Activated T-helper 2 cell treated with anti-CD3 and anti-CD28 coated beads, Interferon-gamma antibody, Interleukin-2, Interleukin-4, amounts not matched to agents 10 μg/mL and 5 μg/mL and 100 μg/mL, durations not matched to agents 14 hours and 24 hours and 36 hours (primary cell): Measurements from ENCODE around the gene LTBP1. TPM values are rescaled to one million over a fixed set of nuclear protein-coding genes. Genes with fewer than 3 reads are reported as not detected.

Experiments
- DNase-seq: peaks from one replicate; pipeline ENCODE4 v3.0.0; 2021; ENCODE audit warnings: low spot score
- H3K27ac Mint-ChIP-seq: one replicate; pipeline ENCODE4 v1.8.0; 2021; ENCODE audit warnings: mixed read lengths
- H3K27me3 Mint-ChIP-seq: one replicate; pipeline ENCODE4 v1.8.0; 2021; ENCODE audit warnings: low read depth, mixed read lengths
- H3K36me3 Mint-ChIP-seq: one replicate; pipeline ENCODE4 v1.8.0; 2021; ENCODE audit warnings: low read depth, mixed read lengths
- H3K4me1 Mint-ChIP-seq: one replicate; pipeline ENCODE4 v1.8.0; 2021; ENCODE audit warnings: low read depth, mixed read lengths
- H3K4me3 Mint-ChIP-seq: one replicate; pipeline ENCODE4 v1.8.0; 2021; ENCODE audit warnings: low read depth, mild to moderate bottlenecking, moderate library complexity, mixed read lengths
- H3K9me3 Mint-ChIP-seq: one replicate; pipeline ENCODE4 v1.8.0; 2021; ENCODE audit warnings: mixed read lengths
- intact Hi-C: fragments of 100-400 bp; cut with micrococcal nuclease; formaldehyde crosslinking; loops from one replicate; pipeline ENCODE4 v1.15.1; 2023
- total RNA-seq: library from RNA; stranded (reverse); gene quantifications from 2 replicates; pipeline ENCODE4 v1.2.3, GENCODE V29; 2022

LTBP1 gene
- total RNA-seq, 1 donor from 2014 or later: 0.82 TPM

DNA sequence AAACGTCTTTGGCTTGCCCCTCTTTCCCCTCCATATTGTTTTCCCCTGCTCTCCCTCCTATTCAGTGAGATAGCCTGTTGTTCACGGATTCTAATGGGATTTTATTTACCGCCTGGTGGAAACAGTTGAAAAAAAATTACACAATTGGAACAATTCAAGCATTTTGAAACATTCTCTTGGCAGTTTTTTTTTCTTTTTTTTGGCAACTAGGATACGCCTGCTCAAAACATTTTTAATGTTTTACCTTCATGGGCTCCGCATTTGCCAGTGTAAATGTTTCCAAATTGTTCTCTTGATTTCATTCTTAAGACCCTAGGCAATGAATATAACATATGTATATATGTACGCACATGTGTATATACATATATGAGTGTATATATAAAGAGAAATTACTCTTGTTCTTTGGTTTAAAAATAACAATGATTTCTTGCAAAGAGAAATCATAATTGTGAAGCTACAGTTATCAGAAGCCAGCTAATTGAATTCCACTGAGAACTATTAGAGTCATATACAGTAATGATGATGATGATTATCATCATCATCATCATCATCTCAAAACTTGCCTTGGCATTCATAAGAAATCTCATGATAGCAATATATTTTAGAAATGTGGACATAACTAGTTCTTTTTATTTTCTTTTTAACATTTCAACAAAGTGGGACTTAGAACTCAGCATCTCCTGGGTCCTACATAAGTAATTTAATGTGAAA is 146.7 kb downstream of the LTBP1 start:
- intact Hi-C loops: no loop called here
- no peaks in the 10 kb centered on the region for H3K9me3 Mint-ChIP-seq
- no peak overlapping the region for H3K4me3 Mint-ChIP-seq
- H3K27me3 Mint-ChIP-seq: peaks cover 11% of the 10 kb centered on the region
- H3K27ac Mint-ChIP-seq: no peak overlapping the region
- H3K4me1 Mint-ChIP-seq: no peaks in the 10 kb centered on the region
- H3K36me3 Mint-ChIP-seq: no peaks in the 10 kb centered on the region
- DNase-seq: no peak

DNA sequence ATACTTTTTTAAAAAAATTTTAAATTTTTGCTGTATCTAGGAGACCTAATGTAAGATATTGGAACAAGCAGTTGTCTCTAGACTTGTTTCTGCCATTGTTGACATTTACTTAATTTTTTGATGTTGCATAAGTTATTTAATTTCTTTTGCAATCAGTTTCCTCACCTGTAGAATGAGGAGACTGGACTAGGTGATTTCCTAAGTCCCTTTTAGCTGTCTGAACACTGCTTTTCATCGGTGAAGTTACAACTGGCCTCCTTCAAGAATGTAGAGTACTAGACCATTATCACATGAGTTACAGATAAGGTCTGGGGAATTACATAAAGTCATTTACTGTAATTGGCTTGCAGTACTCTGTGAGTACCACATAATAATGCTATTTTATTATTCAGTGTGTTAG is 147.6 kb downstream of the LTBP1 start:
- Mint-ChIP-seq H3K4me3 (no peak overlapping the region), H3K27ac (no peak overlapping the region), H3K27me3 (peaks cover 11% of the 10 kb centered on the region), H3K9me3 (no peaks in the 10 kb centered on the region), H3K36me3 (no peaks in the 10 kb centered on the region), H3K4me1 (no peaks in the 10 kb centered on the region)
- intact Hi-C loops: no loop called here
- DNase-seq: no peak

DNA sequence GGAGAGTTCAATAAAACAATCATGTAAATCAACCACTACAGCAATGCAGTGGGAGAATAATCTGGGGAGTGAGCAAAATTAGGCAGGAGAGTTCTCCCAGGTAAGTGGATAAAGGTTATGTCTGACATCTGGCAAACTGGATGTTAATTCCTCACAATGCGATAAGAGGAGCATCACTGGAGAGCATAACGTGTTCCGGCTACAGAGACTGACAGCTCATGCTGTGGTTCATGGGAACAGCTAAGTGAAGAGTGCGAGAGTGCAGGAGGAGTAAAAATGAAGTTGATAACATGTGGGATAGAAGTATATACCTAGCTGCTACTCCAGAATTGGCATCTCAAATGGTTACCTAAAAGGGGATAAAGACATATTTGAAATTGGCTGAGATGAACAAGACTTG is 153.2 kb downstream of the LTBP1 start:
- Mint-ChIP-seq H3K36me3 (no peaks in the 10 kb centered on the region), H3K9me3 (no peaks in the 10 kb centered on the region), H3K4me3 (no peak overlapping the region), H3K27me3 (peaks cover 30% of the 10 kb centered on the region), H3K4me1 (no peaks in the 10 kb centered on the region), H3K27ac (no peak overlapping the region)
- DNase-seq: no peak
- intact Hi-C loops: no loop called here

DNA sequence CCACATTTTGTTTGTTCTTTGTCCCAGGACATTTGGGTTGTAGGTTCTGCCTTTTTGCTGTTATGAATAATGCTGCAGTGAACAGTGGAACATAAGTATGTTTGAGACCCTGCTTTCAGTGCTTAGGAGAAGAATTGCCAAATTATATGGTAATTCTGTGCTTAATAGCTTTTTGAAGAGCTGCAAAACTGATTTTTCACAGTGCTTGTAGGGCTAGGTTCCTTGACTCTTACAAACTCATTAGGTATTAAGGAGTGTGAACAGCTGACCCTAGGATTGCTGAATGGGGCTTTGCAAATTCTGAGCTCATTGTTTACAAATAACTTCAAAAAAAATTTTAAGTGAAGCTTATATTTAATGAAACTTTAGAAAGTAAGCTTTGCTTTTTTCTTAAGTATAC is 154.2 kb downstream of the LTBP1 start:
- Mint-ChIP-seq H3K4me3 (no peak overlapping the region), H3K9me3 (no peaks in the 10 kb centered on the region), H3K4me1 (no peaks in the 10 kb centered on the region), H3K36me3 (no peaks in the 10 kb centered on the region), H3K27me3 (peaks cover 27% of the 10 kb centered on the region), H3K27ac (no peak overlapping the region)
- no peak for DNase-seq
- intact Hi-C loops: no loop called here

DNA sequence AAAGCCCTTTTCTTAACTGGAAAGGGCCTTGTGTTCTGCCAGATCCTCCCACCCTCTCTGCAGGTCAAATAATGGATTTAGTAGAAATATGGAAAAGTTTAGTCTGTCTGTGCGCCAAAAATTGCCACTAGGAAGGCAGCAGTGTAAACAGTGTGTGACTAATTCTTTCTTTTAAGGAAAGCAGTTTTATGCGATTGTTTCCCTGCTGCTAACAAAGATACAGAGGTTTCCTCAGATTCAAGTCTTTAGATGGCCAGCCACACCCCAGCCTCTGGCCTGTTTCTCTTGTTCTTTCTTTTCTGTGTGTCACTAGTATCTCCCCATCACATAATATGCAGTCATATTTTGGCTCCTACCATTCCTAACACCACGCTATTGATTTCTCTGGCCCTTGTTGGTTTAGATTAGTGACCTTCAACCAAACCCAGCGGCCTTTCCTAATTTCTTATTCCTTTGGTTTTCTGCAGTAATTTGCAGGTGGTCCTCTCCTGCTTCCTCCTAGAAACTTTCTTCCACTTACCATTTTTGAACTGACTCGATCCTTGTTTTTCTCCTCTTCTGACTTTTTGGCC is 157.4 kb downstream of the LTBP1 start:
- H3K4me3 Mint-ChIP-seq: no peak overlapping the region
- H3K27me3 Mint-ChIP-seq: peaks cover 27% of the 10 kb centered on the region
- no peaks in the 10 kb centered on the region for H3K36me3 Mint-ChIP-seq
- H3K27ac Mint-ChIP-seq: no peak overlapping the region
- no peaks in the 10 kb centered on the region for H3K4me1 Mint-ChIP-seq
- no peaks in the 10 kb centered on the region for H3K9me3 Mint-ChIP-seq
- no peak for DNase-seq
- intact Hi-C loops: no loop called here

DNA sequence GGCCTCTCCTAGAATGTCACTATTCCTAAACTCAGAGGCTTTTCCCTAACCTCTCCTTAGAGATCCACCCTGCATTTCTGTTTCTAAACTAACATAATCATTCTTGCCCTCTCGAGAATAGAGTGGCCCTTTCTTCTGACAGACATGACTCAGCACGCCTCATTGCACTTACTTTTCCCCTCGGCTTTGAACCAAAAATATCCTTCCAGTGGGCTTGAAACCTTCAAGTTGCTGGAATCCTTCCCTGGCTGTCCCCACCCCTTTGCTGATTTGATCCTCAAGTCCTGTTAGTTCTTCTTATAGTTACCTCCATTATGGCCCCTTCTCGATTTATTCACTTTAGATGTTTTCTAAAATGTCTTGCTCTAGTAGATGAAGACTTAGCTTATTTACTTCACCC is 158.0 kb downstream of the LTBP1 start:
- peaks cover 24% of the 10 kb centered on the region for H3K27me3 Mint-ChIP-seq
- no peaks in the 10 kb centered on the region for H3K4me1 Mint-ChIP-seq
- H3K4me3 Mint-ChIP-seq: no peak overlapping the region
- H3K9me3 Mint-ChIP-seq: no peaks in the 10 kb centered on the region
- H3K27ac Mint-ChIP-seq: no peak overlapping the region
- H3K36me3 Mint-ChIP-seq: no peaks in the 10 kb centered on the region
- no peak for DNase-seq
- intact Hi-C loops: no loop called here

DNA sequence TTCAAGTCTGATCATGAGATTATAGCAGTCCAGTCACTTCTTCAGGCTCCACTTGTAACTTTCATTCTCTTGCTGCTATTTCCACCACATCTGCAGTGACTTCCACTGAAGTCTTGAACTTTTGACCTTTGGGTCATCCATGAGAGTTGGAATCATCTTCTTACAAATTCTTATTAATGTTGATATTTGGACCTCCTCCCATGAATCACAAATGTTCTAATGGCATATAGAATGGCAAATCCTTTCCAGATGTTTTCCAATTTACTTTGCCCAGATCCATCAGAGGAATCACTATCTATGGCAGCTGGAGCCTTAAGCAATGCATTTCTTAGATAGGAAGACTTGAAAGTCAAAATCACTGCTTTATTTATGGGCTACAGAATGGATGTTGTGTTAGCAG is 159.4 kb downstream of the LTBP1 start:
- Mint-ChIP-seq H3K4me1 (no peaks in the 10 kb centered on the region), H3K27me3 (peaks cover 20% of the 10 kb centered on the region), H3K36me3 (no peaks in the 10 kb centered on the region), H3K4me3 (no peak overlapping the region), H3K9me3 (no peaks in the 10 kb centered on the region), H3K27ac (no peak overlapping the region)
- intact Hi-C loops: no loop called here
- no peak for DNase-seq

DNA sequence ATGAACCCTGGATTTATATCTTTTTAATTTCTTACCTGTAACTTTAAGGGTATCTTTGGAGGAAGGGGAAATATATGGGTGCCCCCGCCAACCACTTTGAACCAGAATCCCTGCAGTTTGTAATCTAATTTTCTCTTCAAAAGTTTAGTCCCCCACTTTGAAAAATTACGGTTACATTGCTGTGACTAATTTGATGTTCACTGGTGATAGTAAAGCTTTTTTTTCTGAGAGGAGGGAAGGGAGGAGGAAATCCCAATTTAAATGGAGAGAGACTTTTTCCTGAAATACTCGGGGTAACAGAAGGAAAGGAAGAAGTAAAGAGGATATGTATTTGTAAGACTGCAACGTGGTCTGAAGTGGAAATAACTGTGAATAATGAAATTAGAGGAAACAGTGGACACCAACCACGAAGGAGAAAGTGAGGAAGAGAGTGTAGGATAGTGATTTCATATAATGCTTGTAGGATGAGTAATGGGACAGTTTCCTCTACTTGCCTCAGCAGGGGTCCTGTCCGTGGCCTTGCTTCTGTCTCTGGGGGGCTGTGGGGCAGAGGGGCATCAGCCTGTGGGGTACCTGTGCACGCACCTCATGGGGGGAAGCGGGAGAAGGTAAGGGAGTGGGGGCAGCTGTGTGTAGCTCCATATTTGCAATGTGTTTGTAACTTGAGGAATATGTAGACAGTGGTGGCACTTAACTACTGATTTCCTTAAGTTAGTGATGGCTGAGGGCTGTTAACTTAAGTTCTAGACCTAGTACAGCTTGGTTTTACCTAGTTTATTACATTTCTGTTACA is 161.1 kb downstream of the LTBP1 start:
- H3K27me3 Mint-ChIP-seq: peaks cover 17% of the 10 kb centered on the region
- H3K4me3 Mint-ChIP-seq: no peak overlapping the region
- no peak overlapping the region for H3K27ac Mint-ChIP-seq
- no peak for DNase-seq
- no peaks in the 10 kb centered on the region for H3K9me3 Mint-ChIP-seq
- no peaks in the 10 kb centered on the region for H3K4me1 Mint-ChIP-seq
- intact Hi-C loops: no loop called here
- no peaks in the 10 kb centered on the region for H3K36me3 Mint-ChIP-seq

DNA sequence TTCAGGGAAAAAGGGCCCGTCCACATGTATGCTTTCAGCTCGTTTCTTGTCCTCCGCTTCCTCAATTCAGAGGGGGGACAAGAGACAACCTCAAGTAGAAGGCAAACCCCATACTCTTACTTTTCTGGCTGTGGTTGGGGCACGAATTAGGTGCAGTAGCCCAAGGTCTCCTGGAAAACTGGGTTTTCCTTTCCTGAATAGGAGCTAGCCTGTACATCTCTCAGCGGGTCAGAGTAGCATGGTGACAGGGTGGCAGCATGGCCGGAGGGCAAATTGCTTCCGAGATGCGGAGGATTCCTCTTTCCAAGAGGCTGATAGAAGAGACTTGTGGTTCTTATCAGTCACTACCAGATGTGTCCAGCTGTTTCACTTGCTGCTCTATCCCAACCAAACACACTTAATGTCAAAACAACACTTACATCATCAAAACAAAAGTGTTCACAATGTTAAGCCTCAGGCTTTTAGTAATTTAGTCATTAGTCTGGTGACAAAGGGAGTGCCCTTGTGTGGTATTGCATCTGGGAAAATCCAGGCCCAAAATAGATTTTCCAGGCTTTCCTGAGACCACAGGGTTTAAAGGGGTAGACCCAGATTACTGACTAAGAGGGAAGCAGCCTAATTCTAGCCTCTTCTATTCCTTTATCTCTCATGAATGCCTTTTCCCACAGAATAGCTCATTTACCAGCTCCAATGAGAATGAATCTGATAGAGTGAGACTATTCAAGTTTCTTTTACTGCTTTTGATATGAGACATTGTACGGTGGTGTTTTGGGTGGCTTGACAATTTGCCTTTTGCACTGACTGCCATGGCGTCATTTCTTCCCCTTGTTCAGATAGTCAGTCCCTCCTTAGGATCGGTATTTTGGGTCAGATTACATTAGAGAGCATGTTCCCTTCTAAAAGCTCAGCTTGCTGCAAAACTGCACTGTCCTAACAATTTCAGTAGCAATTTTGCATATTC is 162.0 kb downstream of the LTBP1 start:
- H3K4me1 Mint-ChIP-seq: no peaks in the 10 kb centered on the region
- no peak overlapping the region for H3K4me3 Mint-ChIP-seq
- no peaks in the 10 kb centered on the region for H3K36me3 Mint-ChIP-seq
- DNase-seq: no peak
- H3K27me3 Mint-ChIP-seq: peaks cover 17% of the 10 kb centered on the region
- H3K27ac Mint-ChIP-seq: no peak overlapping the region
- no peaks in the 10 kb centered on the region for H3K9me3 Mint-ChIP-seq
- intact Hi-C loops: no loop called here

DNA sequence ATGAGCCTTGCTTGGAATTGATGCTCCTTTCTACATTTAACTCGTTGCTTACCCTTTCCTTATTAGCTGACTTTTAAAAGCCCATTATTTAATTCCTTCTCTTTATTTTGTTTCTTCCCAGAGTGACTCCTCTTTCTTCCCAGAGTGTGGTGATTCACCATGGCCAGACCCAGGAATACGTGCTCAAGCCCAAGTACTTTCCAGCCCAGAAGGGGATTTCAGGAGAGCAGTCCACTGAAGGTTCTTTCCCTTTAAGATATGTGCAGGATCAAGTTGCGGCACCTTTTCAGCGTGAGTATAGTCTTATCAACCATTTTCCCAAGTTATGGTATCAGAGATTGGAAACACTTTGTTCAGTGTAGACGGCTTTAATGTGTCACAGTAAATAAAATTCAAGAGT is 163.7 kb downstream of the LTBP1 start:
- intact Hi-C loops: no loop called here
- Mint-ChIP-seq H3K9me3 (no peaks in the 10 kb centered on the region), H3K36me3 (no peaks in the 10 kb centered on the region), H3K4me1 (no peaks in the 10 kb centered on the region), H3K4me3 (no peak overlapping the region), H3K27ac (no peak overlapping the region), H3K27me3 (peaks cover 15% of the 10 kb centered on the region)
- DNase-seq: no peak

DNA sequence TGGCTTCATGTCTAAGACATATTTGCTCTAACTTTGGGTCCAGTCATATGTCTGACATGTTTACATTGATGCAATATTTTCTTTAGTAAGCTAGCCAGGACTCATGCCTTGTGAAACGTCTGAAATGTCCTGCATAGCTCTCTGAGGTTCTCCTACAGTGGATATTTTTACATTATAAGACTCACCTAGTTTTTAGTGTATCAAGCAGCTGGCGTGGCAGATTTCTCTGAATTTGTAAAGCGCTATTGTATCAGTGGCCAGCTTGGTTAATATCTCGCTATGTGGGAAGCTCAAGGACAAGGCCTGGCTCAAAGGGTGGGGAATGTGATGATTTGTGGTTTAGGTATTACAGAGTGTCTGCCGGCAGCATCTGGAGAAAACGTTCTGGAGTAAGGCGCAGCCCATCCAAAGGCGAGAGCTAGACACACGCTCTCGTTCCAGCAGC is 164.3 kb downstream of the LTBP1 start:
- no peak for DNase-seq
- Mint-ChIP-seq H3K4me3 (no peak overlapping the region), H3K4me1 (no peaks in the 10 kb centered on the region), H3K36me3 (no peaks in the 10 kb centered on the region), H3K27ac (no peak overlapping the region), H3K27me3 (peaks cover 18% of the 10 kb centered on the region), H3K9me3 (no peaks in the 10 kb centered on the region)
- intact Hi-C loops: no loop called here

DNA sequence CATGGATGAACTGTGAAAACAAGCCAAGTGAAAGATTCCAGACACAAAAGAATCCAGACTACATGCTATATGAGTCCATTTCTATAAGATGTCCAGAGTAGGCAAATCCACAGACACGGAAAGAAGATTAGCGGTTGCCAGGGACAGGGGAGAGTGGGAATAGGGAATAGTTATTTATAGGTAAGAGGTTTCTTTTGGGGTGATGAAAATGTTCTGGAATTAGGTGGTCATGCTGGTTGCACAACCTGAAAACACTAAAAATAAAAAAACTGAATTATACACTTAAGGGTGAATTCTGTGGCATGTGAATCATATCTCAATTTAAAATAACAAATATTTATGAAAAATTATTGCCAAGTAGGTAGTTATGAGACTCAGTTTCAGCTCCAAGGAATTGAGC is 168.4 kb downstream of the LTBP1 start:
- intact Hi-C loops: no loop called here
- Mint-ChIP-seq H3K4me3 (no peak overlapping the region), H3K36me3 (no peaks in the 10 kb centered on the region), H3K27me3 (peaks cover 18% of the 10 kb centered on the region), H3K27ac (no peak overlapping the region), H3K4me1 (no peaks in the 10 kb centered on the region), H3K9me3 (no peaks in the 10 kb centered on the region)
- no peak for DNase-seq
